Activated naive CD8-positive, alpha-beta T cell treated with anti-CD3 and anti-CD28 coated beads, Interleukin-2, amount 10 ng/mL, durations not matched to agents 7 days and 5 days (primary cell): ENCODE measurements around the gene CDK13. TPM values are rescaled to one million over a fixed set of nuclear protein-coding genes. Genes with fewer than 3 reads are reported as not detected.
"Not testable (repeated sequence)": the region's sequence is repeated elsewhere in the genome, so short reads cannot be mapped to it uniquely, and the experiment has no call there.

Experiments used
- ATAC-seq: fragments of 150-1000 bp; cut with Tn5 transposase; one replicate; pipeline ENCODE4 v1.10.0; 2021; ENCODE audit warnings: low read depth, moderate library complexity
- POLR2A ChIA-PET: fragments of 350-600 bp; sonication (Branson Sonifier 250); formaldehyde crosslinking; loops from one replicate; lab custom pipeline; 2021; ENCODE audit warnings: antibody characterized with exemption; lab: Charles Lee
- DNase-seq: peaks from one replicate; pipeline ENCODE4 v3.0.0; 2021
- H3K27ac Mint-ChIP-seq: one replicate; pipeline ENCODE4 v1.8.0; 2022; ENCODE audit warnings: mild to moderate bottlenecking, mixed read lengths
- H3K27me3 Mint-ChIP-seq: one replicate; pipeline ENCODE4 v1.8.0; 2022; ENCODE audit warnings: mild to moderate bottlenecking, moderate library complexity, mixed read lengths
- H3K36me3 Mint-ChIP-seq: one replicate; pipeline ENCODE4 v1.8.0; 2021; ENCODE audit warnings: mild to moderate bottlenecking, mixed read lengths
- H3K4me1 Mint-ChIP-seq: one replicate; pipeline ENCODE4 v1.8.0; 2021; ENCODE audit warnings: mixed read lengths
- H3K4me3 Mint-ChIP-seq: one replicate; pipeline ENCODE4 v1.8.0; 2022; ENCODE audit warnings: mild to moderate bottlenecking, moderate library complexity, mixed read lengths
- H3K9me3 Mint-ChIP-seq: one replicate; pipeline ENCODE4 v1.8.0; 2021; ENCODE audit warnings: mixed read lengths
- total RNA-seq, 2 experiments: library from RNA; stranded (reverse); gene quantifications; one replicate each; pipeline ENCODE4 v1.2.3, GENCODE V29; 2021

The CDK13 gene
- 10 to 100 TPM; 62.7 to 65.2 TPM for total RNA-seq

- peak; percentile 43 for ATAC-seq
- DNase-seq: peak; percentile 95
- Mint-ChIP-seq H3K4me1 (peaks cover 26% of the 10 kb centered on the region), H3K4me3 (peak within 1 kb of the TSS; percentile 96), H3K27me3 (no peaks in the 10 kb centered on the region), H3K9me3 (no peaks in the 10 kb centered on the region), H3K27ac (peak within 1 kb of the TSS; percentile 99), H3K36me3 (peaks cover 12% of the 10 kb centered on the region)
- POLR2A ChIA-PET: interaction anchor here (0.9 to 1.6 kb wide), 7 partner anchors 17 to 217 kb away, joined by 4 to 7 read pairs (median 5); partner anchors contain the start of genes MPLKIP and SUGCT
These were observed at the start of gene CDK13 for GRCh38 chr7:39949971-39950472. Gene CDK13 (plus strand): TSS chr7:39950256. CDS start chr7:39950642, 386 bp downstream.

GRCh38 chr7:39904077-39904486 is 46.0 kb upstream of the CDK13 start:
- H3K36me3 Mint-ChIP-seq: peaks cover 1% of the 10 kb centered on the region
- no peak overlapping the region for H3K27ac Mint-ChIP-seq
- peaks cover 3% of the 10 kb centered on the region for H3K9me3 Mint-ChIP-seq
- no peak for DNase-seq
- peaks cover 2% of the 10 kb centered on the region for H3K27me3 Mint-ChIP-seq
- H3K4me3 Mint-ChIP-seq: no peak overlapping the region
- POLR2A ChIA-PET: no interaction called here
- no peak for ATAC-seq
- no peaks in the 10 kb centered on the region for H3K4me1 Mint-ChIP-seq

- Mint-ChIP-seq H3K4me3 (no peak overlapping the region), H3K9me3 (peaks cover 8% of the 10 kb centered on the region), H3K4me1 (peaks cover 1% of the 10 kb centered on the region), H3K27ac (no peak overlapping the region), H3K27me3 (peaks cover 2% of the 10 kb centered on the region), H3K36me3 (peaks cover 1% of the 10 kb centered on the region)
- POLR2A ChIA-PET: no interaction called here
- DNase-seq (no peak), ATAC-seq (no peak)
These were observed 41.9 kb upstream of the CDK13 start for GRCh38 chr7:39908141-39908540.

- ATAC-seq (no peak), DNase-seq (no peak)
- peaks cover 1% of the 10 kb centered on the region for H3K36me3 Mint-ChIP-seq
- H3K27ac Mint-ChIP-seq: no peak overlapping the region
- peaks cover 8% of the 10 kb centered on the region for H3K9me3 Mint-ChIP-seq
- no peak overlapping the region for H3K4me3 Mint-ChIP-seq
- POLR2A ChIA-PET: no interaction called here
- H3K4me1 Mint-ChIP-seq: peaks cover 4% of the 10 kb centered on the region
- peaks cover 2% of the 10 kb centered on the region for H3K27me3 Mint-ChIP-seq
These were observed 41.1 kb upstream of the CDK13 start for GRCh38 chr7:39908973-39909372.

GRCh38 chr7:39909526-39909925 is 40.5 kb upstream of the CDK13 start:
- H3K27me3 Mint-ChIP-seq: peaks cover 2% of the 10 kb centered on the region
- peaks cover 4% of the 10 kb centered on the region for H3K4me1 Mint-ChIP-seq
- POLR2A ChIA-PET: no interaction called here
- no peak overlapping the region for H3K27ac Mint-ChIP-seq
- DNase-seq: no peak
- H3K4me3 Mint-ChIP-seq: no peak overlapping the region
- H3K9me3 Mint-ChIP-seq: peaks cover 8% of the 10 kb centered on the region
- peaks cover 1% of the 10 kb centered on the region for H3K36me3 Mint-ChIP-seq
- ATAC-seq: no peak

- peaks cover 1% of the 10 kb centered on the region for H3K36me3 Mint-ChIP-seq
- H3K27me3 Mint-ChIP-seq: peaks cover 2% of the 10 kb centered on the region
- no peak for ATAC-seq
- no peak overlapping the region for H3K4me3 Mint-ChIP-seq
- H3K4me1 Mint-ChIP-seq: peaks cover 7% of the 10 kb centered on the region
- POLR2A ChIA-PET: no interaction called here
- no peak for DNase-seq
- H3K9me3 Mint-ChIP-seq: peaks cover 8% of the 10 kb centered on the region
- H3K27ac Mint-ChIP-seq: no peak overlapping the region
These were observed 39.8 kb upstream of the CDK13 start for GRCh38 chr7:39910108-39910869.

- no peak for ATAC-seq
- no peak for DNase-seq
- Mint-ChIP-seq H3K36me3 (peaks cover 3% of the 10 kb centered on the region), H3K27me3 (no peaks in the 10 kb centered on the region), H3K27ac (no peak overlapping the region), H3K9me3 (peaks cover 8% of the 10 kb centered on the region), H3K4me1 (peaks cover 9% of the 10 kb centered on the region), H3K4me3 (no peak overlapping the region)
- POLR2A ChIA-PET: no interaction called here
These were observed 38.9 kb upstream of the CDK13 start for GRCh38 chr7:39911167-39911566.

- not testable (repeated sequence) for H3K4me3 Mint-ChIP-seq, H3K27me3 Mint-ChIP-seq, H3K9me3 Mint-ChIP-seq, H3K36me3 Mint-ChIP-seq, H3K4me1 Mint-ChIP-seq, DNase-seq, H3K27ac Mint-ChIP-seq, ATAC-seq
- POLR2A ChIA-PET: interaction anchor here (0.7 kb wide), 1 partner anchor 32 kb away, joined by 4 read pairs; no protein-coding TSS in a partner anchor
These were observed 34.2 kb upstream of the CDK13 start for GRCh38 chr7:39915847-39916246.

GRCh38 chr7:39919646-39920045 is 30.4 kb upstream of the CDK13 start:
- POLR2A ChIA-PET: no interaction called here
- DNase-seq (no peak), ATAC-seq (no peak)
- H3K27me3 Mint-ChIP-seq: peaks cover 17% of the 10 kb centered on the region
- no peak overlapping the region for H3K27ac Mint-ChIP-seq
- no peak overlapping the region for H3K4me3 Mint-ChIP-seq
- peaks cover 1% of the 10 kb centered on the region for H3K36me3 Mint-ChIP-seq
- H3K4me1 Mint-ChIP-seq: peaks cover 6% of the 10 kb centered on the region
- H3K9me3 Mint-ChIP-seq: no peaks in the 10 kb centered on the region

- ATAC-seq: no peak
- Mint-ChIP-seq H3K4me1 (no peaks in the 10 kb centered on the region), H3K27me3 (peaks cover 20% of the 10 kb centered on the region), H3K9me3 (no peaks in the 10 kb centered on the region), H3K36me3 (no peaks in the 10 kb centered on the region), H3K27ac (no peak overlapping the region), H3K4me3 (no peak overlapping the region)
- POLR2A ChIA-PET: interaction anchor here (0.5 kb wide), 1 partner anchor 404 kb away, joined by 5 read pairs; no protein-coding TSS in a partner anchor
- no peak for DNase-seq
These were observed 28.4 kb upstream of the CDK13 start for GRCh38 chr7:39921506-39922175.

- no peaks in the 10 kb centered on the region for H3K4me1 Mint-ChIP-seq
These were observed 27.5 kb upstream of the CDK13 start for GRCh38 chr7:39922580-39922979.

GRCh38 chr7:39923091-39923490 is 27.0 kb upstream of the CDK13 start:
- Mint-ChIP-seq H3K27ac (no peak overlapping the region), H3K36me3 (no peaks in the 10 kb centered on the region), H3K4me3 (no peak overlapping the region), H3K4me1 (no peaks in the 10 kb centered on the region), H3K27me3 (peaks cover 18% of the 10 kb centered on the region), H3K9me3 (no peaks in the 10 kb centered on the region)
- ATAC-seq (no peak), DNase-seq (no peak)
- POLR2A ChIA-PET: no interaction called here

More at GRCh38 chr7:39922580-39922979, 27.5 kb upstream of the CDK13 start:
- peaks cover 18% of the 10 kb centered on the region for H3K27me3 Mint-ChIP-seq
- H3K36me3 Mint-ChIP-seq: no peaks in the 10 kb centered on the region
- no peak overlapping the region for H3K27ac Mint-ChIP-seq
- no peak overlapping the region for H3K4me3 Mint-ChIP-seq
- DNase-seq: no peak
- no peak for ATAC-seq
- POLR2A ChIA-PET: no interaction called here
- H3K9me3 Mint-ChIP-seq: no peaks in the 10 kb centered on the region

- Mint-ChIP-seq H3K27ac (no peak overlapping the region), H3K4me3 (no peak overlapping the region), H3K9me3 (no peaks in the 10 kb centered on the region), H3K4me1 (no peaks in the 10 kb centered on the region), H3K27me3 (peaks cover 18% of the 10 kb centered on the region), H3K36me3 (no peaks in the 10 kb centered on the region)
- ATAC-seq: no peak
- DNase-seq: no peak
- POLR2A ChIA-PET: no interaction called here
These were observed 25.9 kb upstream of the CDK13 start for GRCh38 chr7:39924122-39924521.
